Ecto neural progenitor cell (in vitro differentiated cells): ENCODE results near the gene DGKZ.
"Not testable (repeated sequence)": the region's sequence is repeated elsewhere in the genome, so short reads cannot be mapped to it uniquely, and the experiment has no call there.

Experiments
- DNase-seq: peaks from one replicate; pipeline ENCODE4 v3.0.0-alpha.2; 2018; ENCODE audit warnings: low spot score

DGKZ gene

DNA sequence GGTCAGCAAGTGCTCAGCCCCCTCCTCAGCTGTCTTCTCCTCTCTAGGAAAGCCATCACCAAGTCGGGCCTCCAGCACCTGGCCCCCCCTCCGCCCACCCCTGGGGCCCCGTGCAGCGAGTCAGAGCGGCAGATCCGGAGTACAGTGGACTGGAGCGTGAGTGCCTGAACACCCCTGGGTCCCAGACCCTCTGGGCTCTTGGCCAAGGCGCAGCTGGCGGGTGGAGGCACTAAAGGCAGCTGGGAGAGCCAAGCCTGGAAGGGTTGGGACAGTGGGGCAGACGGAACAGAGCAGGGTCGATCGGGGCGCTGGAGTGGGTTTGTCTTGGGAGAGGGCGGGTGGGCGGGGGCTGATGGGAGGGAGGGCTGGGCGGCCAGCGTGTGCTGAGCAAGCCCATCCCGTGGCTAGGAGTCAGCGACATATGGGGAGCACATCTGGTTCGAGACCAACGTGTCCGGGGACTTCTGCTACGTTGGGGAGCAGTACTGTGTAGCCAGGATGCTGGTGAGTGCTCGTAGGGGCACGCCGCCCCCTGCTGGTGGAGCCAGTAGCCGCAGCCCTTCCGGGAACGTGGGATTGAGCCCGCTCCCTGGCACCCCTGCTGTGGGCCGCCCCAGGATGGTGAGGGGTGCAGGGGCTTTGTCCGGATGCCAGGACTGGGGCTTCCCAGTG is 20.1 kb downstream of the DGKZ start:
- DNase-seq = peak; percentile 84

GRCh38 chr11:46367916-46368267 is 20.6 kb downstream of the DGKZ start:
- DNase-seq = no peak

- peak; percentile 86 for DNase-seq
Measured at GRCh38 chr11:46369458-46370152, 22.3 kb downstream of the DGKZ start.

- DNase-seq = no peak
Measured at GRCh38 chr11:46370253-46370652, 23.0 kb downstream of the DGKZ start.

DNA sequence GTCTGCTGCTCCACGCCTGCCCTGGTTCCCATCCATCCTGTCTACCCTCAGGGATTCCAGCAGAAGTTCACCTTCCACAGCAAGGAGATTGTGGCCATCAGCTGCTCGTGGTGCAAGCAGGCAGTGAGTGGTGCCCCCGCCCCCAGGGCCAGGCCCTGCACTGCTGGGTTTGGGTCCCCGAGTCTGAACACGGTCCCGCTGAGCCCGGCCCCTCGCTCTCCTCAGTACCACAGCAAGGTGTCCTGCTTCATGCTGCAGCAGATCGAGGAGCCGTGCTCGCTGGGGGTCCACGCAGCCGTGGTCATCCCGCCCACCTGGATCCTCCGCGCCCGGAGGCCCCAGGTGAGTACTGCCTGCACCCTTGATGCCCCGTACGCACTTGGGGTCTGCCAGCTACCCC is 24.0 kb downstream of the DGKZ start:
- not testable (repeated sequence) for DNase-seq

GRCh38 chr11:46372086-46372485 is 24.8 kb downstream of the DGKZ start:
- DNase-seq = no peak

- not testable (repeated sequence) for DNase-seq
Measured at GRCh38 chr11:46372501-46372900, 25.2 kb downstream of the DGKZ start.

GRCh38 chr11:46373787-46374740 is 26.8 kb downstream of the DGKZ start:
- DNase-seq = no peak

DNA sequence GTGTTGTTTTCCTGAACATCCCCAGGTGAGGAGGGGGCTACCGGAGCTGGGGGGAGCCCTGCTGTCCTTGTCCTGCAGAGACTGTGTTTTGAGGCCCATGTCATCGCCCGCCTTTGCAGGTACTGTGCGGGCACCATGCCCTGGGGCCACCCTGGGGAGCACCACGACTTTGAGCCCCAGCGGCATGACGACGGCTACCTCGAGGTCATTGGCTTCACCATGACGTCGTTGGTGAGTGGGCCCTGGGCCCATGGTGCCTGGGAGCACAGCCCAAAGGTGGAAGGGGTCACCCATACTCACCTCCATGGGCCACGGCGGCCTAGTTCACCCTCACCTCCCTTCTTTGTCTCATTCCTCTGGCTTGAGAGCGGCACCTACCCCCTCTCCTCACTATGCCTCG is 27.6 kb downstream of the DGKZ start:
- no peak for DNase-seq

DNA sequence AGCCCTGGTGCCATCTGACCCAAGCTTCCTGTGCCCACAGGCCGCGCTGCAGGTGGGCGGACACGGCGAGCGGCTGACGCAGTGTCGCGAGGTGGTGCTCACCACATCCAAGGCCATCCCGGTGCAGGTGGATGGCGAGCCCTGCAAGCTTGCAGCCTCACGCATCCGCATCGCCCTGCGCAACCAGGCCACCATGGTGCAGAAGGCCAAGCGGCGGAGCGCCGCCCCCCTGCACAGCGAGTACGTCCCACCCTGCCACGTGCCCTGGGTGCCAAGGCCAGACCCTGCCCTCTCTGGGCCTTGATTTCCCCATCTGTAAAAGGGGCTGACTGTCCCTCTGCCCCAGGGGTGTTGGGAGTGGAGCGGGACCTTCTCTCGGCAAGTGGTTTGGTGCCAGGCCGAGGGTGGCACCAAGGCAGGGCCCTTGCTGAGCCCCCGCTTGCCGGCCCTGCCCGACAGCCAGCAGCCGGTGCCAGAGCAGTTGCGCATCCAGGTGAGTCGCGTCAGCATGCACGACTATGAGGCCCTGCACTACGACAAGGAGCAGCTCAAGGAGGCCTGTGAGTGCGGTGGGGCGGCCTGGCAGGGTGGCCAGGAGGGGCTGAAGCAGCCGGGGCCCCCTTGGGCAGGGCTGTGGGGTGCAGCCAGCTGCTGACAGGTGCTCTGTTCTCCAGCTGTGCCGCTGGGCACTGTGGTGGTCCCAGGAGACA is 28.3 kb downstream of the DGKZ start:
- no peak for DNase-seq

- DNase-seq = no peak
Measured at GRCh38 chr11:46376258-46377050, 29.2 kb downstream of the DGKZ start.

- no peak for DNase-seq
Measured at GRCh38 chr11:46377290-46377689, 30.0 kb downstream of the DGKZ start.

- no peak for DNase-seq
Measured at GRCh38 chr11:46377831-46378230, 30.6 kb downstream of the DGKZ start.

DNA sequence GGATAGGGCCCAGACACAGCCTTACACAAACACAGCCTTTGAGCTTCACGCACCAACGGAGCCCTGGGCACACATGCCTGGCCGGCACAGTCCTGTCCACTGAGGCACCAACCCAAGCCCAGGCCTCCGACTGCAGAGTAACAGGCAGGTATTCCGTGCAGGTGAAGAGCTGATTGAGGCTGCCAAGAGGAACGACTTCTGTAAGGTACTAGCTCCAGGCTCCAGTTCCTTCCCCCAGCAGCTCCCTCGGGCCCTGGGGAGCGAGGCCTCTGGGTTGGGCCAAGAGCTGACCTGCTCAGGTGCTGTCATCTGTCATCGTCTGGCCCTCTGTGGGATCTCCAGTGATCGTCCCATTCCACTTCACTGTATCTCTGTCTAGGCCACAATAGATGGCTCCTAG is 31.0 kb downstream of the DGKZ start:
- no peak for DNase-seq

- DNase-seq = no peak
Measured at GRCh38 chr11:46378811-46379481, 31.7 kb downstream of the DGKZ start.

- peak; percentile 88 for DNase-seq
Measured at GRCh38 chr11:46379482-46380293, 32.4 kb downstream of the DGKZ start.

DNA sequence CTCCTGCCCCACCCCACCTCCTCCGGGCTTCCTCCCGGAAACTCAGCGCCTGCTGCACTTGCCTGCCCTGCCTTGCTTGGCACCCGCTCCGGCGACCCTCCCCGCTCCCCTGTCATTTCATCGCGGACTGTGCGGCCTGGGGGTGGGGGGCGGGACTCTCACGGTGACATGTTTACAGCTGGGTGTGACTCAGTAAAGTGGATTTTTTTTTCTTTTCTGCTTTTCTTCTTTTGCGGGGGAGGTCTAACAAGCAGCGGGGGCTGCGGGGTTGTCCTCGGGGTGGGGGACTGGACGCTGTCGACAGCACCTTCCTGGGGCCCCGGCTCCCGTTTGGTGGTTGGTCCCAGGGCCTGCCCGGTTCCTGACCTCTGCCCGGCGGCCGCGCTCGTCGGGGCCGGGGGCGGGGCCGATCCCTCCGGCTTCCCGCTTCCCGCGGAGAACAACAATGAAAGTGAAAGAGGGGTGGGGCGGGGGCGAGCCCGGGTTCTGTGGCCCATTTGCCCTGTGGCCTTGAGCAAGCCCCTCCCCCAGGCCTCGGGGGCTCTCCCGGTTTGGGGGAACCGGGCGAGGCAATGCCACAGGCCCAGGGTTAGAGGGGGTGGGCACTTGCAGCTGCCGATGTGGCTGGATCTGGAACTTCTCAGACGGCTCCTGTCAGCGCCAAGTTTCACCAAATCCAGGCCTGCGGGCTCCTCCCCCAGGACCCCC is 33.2 kb downstream of the DGKZ start:
- DNase-seq = peak; percentile 93

DNA sequence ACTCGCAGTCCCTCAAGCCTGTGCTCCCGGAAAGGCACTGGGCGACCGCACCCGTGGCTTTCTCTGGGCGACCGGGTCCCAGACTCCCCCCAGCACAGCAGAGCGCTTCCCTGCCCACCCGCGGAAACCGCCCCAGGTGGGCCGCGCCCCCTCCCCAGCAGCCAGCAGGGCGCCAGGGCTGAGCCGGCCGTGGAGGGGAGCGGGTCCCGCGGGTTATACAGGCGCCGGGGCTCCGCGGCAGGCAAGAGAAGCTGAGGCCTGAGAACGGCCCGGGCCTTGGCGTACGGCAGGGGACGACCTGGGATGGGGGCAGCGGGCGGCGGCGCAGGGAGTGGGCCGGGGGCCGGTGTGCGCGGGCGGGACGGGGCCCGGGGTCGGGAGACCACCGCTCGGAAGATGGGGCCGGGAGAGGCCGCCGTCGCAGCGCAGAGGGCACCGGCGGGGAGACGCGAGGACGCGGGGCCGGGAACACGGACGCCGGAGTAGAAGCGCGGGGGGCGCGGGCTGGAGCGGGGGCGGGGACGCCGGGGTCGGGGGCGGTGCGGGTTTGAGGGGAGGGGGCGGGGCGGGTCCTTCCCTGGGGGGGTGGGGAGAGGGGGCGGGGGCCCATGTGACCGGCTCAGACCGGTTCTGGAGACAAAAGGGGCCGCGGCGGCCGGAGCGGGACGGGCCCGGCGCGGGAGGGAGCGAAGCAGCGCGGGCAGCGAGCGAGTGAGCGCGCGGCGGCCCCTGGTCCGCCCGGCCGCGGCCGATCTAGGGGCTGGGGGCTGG is 34.0 kb downstream of the DGKZ start, which contains the start of gene MDK:
Gene MDK (plus strand): TSS at position 622 of the 771 bp plus-strand sequence. CDS start 389 bp downstream, outside the sequence.
- DNase-seq = peak; percentile 90
